HCT116 (cell line): ENCODE results near the gene CSF3R. TPM values are rescaled to one million over a fixed set of nuclear protein-coding genes. Genes with fewer than 3 reads are reported as not detected.

ENCODE experiments used
- ATAC-seq: fragments of 200-7000 bp; cut with Tn5 transposase; 2 replicates; pipeline ENCODE4 v1.9.1; 2020; ENCODE audit warnings: mild to moderate bottlenecking, moderate library complexity
- Bru-seq: library from RNA; stranded (reverse); fragments of 400-500 nt; gene quantifications from one replicate; lab custom pipeline; 2021; lab: Mats Ljungman, UMichigan
- BruChase-seq, 2 experiments: library from RNA; stranded (reverse); fragments of 400-500 nt; gene quantifications; one replicate each; lab custom pipeline; 2021; lab: Mats Ljungman, UMichigan
- BruUV-seq: library from RNA; stranded (reverse); fragments of 400-500 nt; replicated peaks from 2 replicates; lab custom pipeline; 2021; lab: Mats Ljungman, UMichigan
- CTCF ChIA-PET: fragments of 300-600 bp; sonication (Branson Sonifier 250); formaldehyde crosslinking; loops from one replicate; lab custom pipeline; 2021; ENCODE audit warnings: antibody characterized with exemption; lab: Charles Lee
- POLR2A ChIA-PET: fragments of 300-600, 350-600 bp; sonication (Branson Sonifier 250); formaldehyde crosslinking; loops from one replicate; lab custom pipeline; 2021; ENCODE audit warnings: antibody characterized with exemption; lab: Charles Lee
- RAD21 ChIA-PET, 2 experiments: fragments of 300-600 bp; sonication (Branson Sonifier 250); formaldehyde crosslinking; loops; one replicate each; lab custom pipeline; 2023; ENCODE audit warnings: low total read pairs in 2 of 2; ENCODE audit not compliant: uncharacterized antibody in 2 of 2, unreplicated experiment in 2 of 2, low non-redundant PET in 1 of 2; lab: Charles Lee
- DNase-seq: peaks from one replicate; pipeline ENCODE4 v3.0.0-alpha.2; 2010; ENCODE audit warnings: low read depth, low spot score
- H2AFZ ChIP-seq: fragments of 200-600 bp; shearing (Covaris generic), sonication (generic); 2 replicates; pipeline ENCODE4 v1.6.1; 2017; ENCODE audit warnings: low read depth, mixed run types, mixed read lengths, antibody characterized with exemption, low read length; ENCODE audit not compliant: poor library complexity, severe bottlenecking
- H3K27ac ChIP-seq: 2 replicates; pipeline ENCODE4 v1.5.1; 2012; ENCODE audit warnings: low read depth, low read length
- H3K27me3 ChIP-seq: fragments of 200-600 bp; sonication (generic); 2 replicates; pipeline ENCODE4 v1.6.1; 2016; ENCODE audit warnings: mixed run types, low read length, mixed read lengths; ENCODE audit not compliant: insufficient read depth
- H3K36me3 ChIP-seq, 2 experiments: fragments of 200-500 bp in 1 of 2; fragments of 200-600 bp in 1 of 2; sonication (Bioruptor generic) in 1 of 2; sonication (generic) in 1 of 2; 2 replicates each; pipeline versions ENCODE4 v1.5.1 to v1.6.1; 2014 to 2016; ENCODE audit warnings: low read length in 2 of 2, inconsistent platforms in 1 of 2, mixed read lengths in 1 of 2, mixed run types in 1 of 2; ENCODE audit not compliant: insufficient read depth in 2 of 2, control insufficient read depth in 1 of 2
- H3K4me1 ChIP-seq, 2 experiments: fragments of 200-600 bp in 1 of 2; sonication (generic) in 1 of 2; 2 replicates each; pipeline versions ENCODE4 v1.5.1 to v1.6.1; 2012 to 2017; ENCODE audit warnings: low read length in 2 of 2, inconsistent platforms in 1 of 2, mild to moderate bottlenecking in 1 of 2, mixed read lengths in 1 of 2, mixed run types in 1 of 2, moderate library complexity in 1 of 2; ENCODE audit not compliant: insufficient read depth in 2 of 2, control insufficient read depth in 1 of 2
- H3K4me2 ChIP-seq: fragments of 200-600 bp; sonication (generic); 2 replicates; pipeline ENCODE4 v1.6.1; 2017; ENCODE audit warnings: mixed run types, low read length, mixed read lengths
- H3K4me3 ChIP-seq, 2 experiments: fragments of 200-600 bp in 1 of 2; sonication (generic) in 1 of 2; replicated peaks in 1 of 2; 2 replicates each; pipeline ENCODE4 v1.5.1; 2011 to 2016; ENCODE audit warnings: low read length in 2 of 2, control low read depth in 1 of 2, low read depth in 1 of 2, mild to moderate bottlenecking in 1 of 2, mixed read lengths in 1 of 2, mixed run types in 1 of 2
- H3K79me2 ChIP-seq: fragments of 200-600 bp; sonication (generic); 2 replicates; pipeline ENCODE4 v1.6.1; 2017; ENCODE audit warnings: mild to moderate bottlenecking, mixed run types, low read length, moderate library complexity, mixed read lengths; ENCODE audit not compliant: insufficient read depth
- H3K9ac ChIP-seq: fragments of 200-600 bp; sonication (generic); 2 replicates; pipeline ENCODE4 v1.6.1; 2016; ENCODE audit warnings: low read length, mixed read lengths
- H3K9me2 ChIP-seq: fragments of 200-600 bp; sonication (generic), shearing (Covaris generic); 2 replicates; pipeline ENCODE4 v1.6.1; 2017; ENCODE audit warnings: mixed run types, mild to moderate bottlenecking, moderate library complexity; ENCODE audit not compliant: insufficient read depth
- H3K9me3 ChIP-seq, 2 experiments: fragments of 200-500 bp in 1 of 2; fragments of 200-600 bp in 1 of 2; sonication (Bioruptor generic) in 1 of 2; sonication (generic) in 1 of 2; 2 replicates each; pipeline ENCODE4 v1.6.1; 2014 to 2017; ENCODE audit warnings: low read length in 2 of 2, mixed read lengths in 2 of 2, inconsistent platforms in 1 of 2, low read depth in 1 of 2, mild to moderate bottlenecking in 1 of 2, mixed run types in 1 of 2, moderate library complexity in 1 of 2; ENCODE audit not compliant: control insufficient read depth in 1 of 2, insufficient read depth in 1 of 2
- H4K20me1 ChIP-seq: fragments of 200-600 bp; sonication (generic), shearing (Covaris generic); 2 replicates; pipeline ENCODE4 v1.6.1; 2017; ENCODE audit warnings: mixed run types, mild to moderate bottlenecking, moderate library complexity; ENCODE audit not compliant: insufficient read depth
- CBX3 ChIP-seq: IDR thresholded peaks from 2 replicates; pipeline ENCODE4 v1.6.1; 2012; ENCODE audit warnings: low read depth
- ELF1 ChIP-seq: IDR thresholded peaks from 2 replicates; pipeline ENCODE4 v1.6.1; 2012; ENCODE audit warnings: low read depth, borderline replicate concordance
- EZH2 ChIP-seq: fragments of 200-600 bp; sonication (generic); IDR thresholded peaks from 2 replicates; pipeline ENCODE4 v1.6.1; 2017; ENCODE audit warnings: antibody characterized with exemption, mixed run types
- EZH2phosphoT487 ChIP-seq: fragments of 200-600 bp; IDR thresholded peaks from 2 replicates; pipeline ENCODE4 v1.6.1; 2018; ENCODE audit warnings: antibody characterized with exemption, borderline replicate concordance
- FOSL1 ChIP-seq: IDR thresholded peaks from 2 replicates; pipeline ENCODE4 v1.6.1; 2012; ENCODE audit warnings: low read depth
- JUND ChIP-seq: IDR thresholded peaks from 2 replicates; pipeline ENCODE4 v1.6.1; 2012
- POLR2A ChIP-seq: IDR thresholded peaks from 2 replicates; pipeline ENCODE4 v1.7.0; 2011; ENCODE audit warnings: borderline replicate concordance; ENCODE audit not compliant: insufficient read depth, insufficient read length; ENCODE audit errors: extremely low read depth
- RAD21 ChIP-seq: IDR thresholded peaks from 2 replicates; pipeline ENCODE4 v1.6.1; 2012; ENCODE audit warnings: low read depth, mild to moderate bottlenecking
- SP1 ChIP-seq: IDR thresholded peaks from 2 replicates; pipeline ENCODE4 v1.6.1; 2012; ENCODE audit warnings: low read depth
- TCF7L2 ChIP-seq: IDR thresholded peaks from 2 replicates; pipeline ENCODE4 v1.7.0; 2011; ENCODE audit warnings: borderline replicate concordance, inconsistent platforms; ENCODE audit not compliant: insufficient read depth, insufficient read length; ENCODE audit errors: extremely low read depth
- YY1 ChIP-seq: IDR thresholded peaks from 2 replicates; pipeline ENCODE4 v1.6.1; 2011; ENCODE audit warnings: low read length, low read depth, moderate library complexity, mild to moderate bottlenecking; ENCODE audit not compliant: insufficient replicate concordance; ENCODE audit errors: extremely low read depth
- ZBTB33 ChIP-seq: IDR thresholded peaks from 2 replicates; pipeline ENCODE4 v1.6.1; 2011; ENCODE audit warnings: mild to moderate bottlenecking, low read length, moderate library complexity; ENCODE audit not compliant: insufficient replicate concordance; ENCODE audit errors: extremely low read depth
- ZFX ChIP-seq: fragments of 450-650 bp; IDR thresholded peaks from 2 replicates; pipeline ENCODE4 v1.6.1; 2017
- ZNF274 ChIP-seq: fragments of 200-500 bp; sonication (Bioruptor generic); IDR thresholded peaks from 2 replicates; pipeline ENCODE4 v1.6.1; 2014; ENCODE audit warnings: mild to moderate bottlenecking, low read depth, low read length, inconsistent platforms
- intact Hi-C: fragments of 100-400 bp; cut with micrococcal nuclease; formaldehyde crosslinking; loops from 2 replicates; pipeline ENCODE4 v1.10.0; 2022
- long read RNA-seq: library from polyadenylated mRNA; unstranded; transcript quantifications from one replicate; pipeline ENCODE4 v2.0.0, GENCODE V29; 2021; ENCODE audit not compliant: unreplicated experiment
- polyA plus RNA-seq: library from polyadenylated mRNA; unstranded; fragments of >200 nt; gene quantifications from 2 replicates; pipeline ENCODE4 v1.2.1, GENCODE V29; 2012; ENCODE audit warnings: missing spikeins
- total RNA-seq: library from RNA; stranded (reverse); gene quantifications from one replicate; pipeline ENCODE4 v1.2.1, GENCODE V29; 2021; ENCODE audit not compliant: unreplicated experiment
- TF ChIP-seq, protein P1 (sequence below): IDR thresholded peaks from 2 replicates; pipeline ENCODE4 v1.6.1; 2012

CSF3R gene
- total RNA-seq (0.32 TPM), Bru-seq, nascent RNA (percentile 1 among the genes with signal in this experiment), BruChase-seq, experiment 1, labeled RNA remaining after a 6-hour chase (not detected), BruChase-seq, experiment 2, labeled RNA remaining after a 2-hour chase (not detected)
- polyA plus RNA-seq = not detected in 2 replicates
- long read RNA-seq = 0 reads

GRCh38 chr1:36482724-36483388 lies at the start of gene CSF3R:
Gene CSF3R, minus strand, starts transcription at chr1:36482913. Its CDS starts 3,417 bp downstream, at chr1:36479496.
- CTCF ChIA-PET = no interaction called here
- H3K79me2 ChIP-seq = no peaks in the 10 kb centered on the region
- no peak within 1 kb of the TSS for H3K4me2 ChIP-seq
- no peaks in the 10 kb centered on the region for H3K36me3 ChIP-seq
- no peak within 1 kb of the TSS for H3K27ac ChIP-seq
- H3K4me3 ChIP-seq = no peak within 1 kb of the TSS
- no peak within 1 kb of the TSS for H3K9ac ChIP-seq
- no TSS peak for BruUV-seq
- no peaks in the 10 kb centered on the region for H3K9me3 ChIP-seq
- DNase-seq (no peak), ATAC-seq (no peak)
- no peak within 1 kb of the TSS for H2AFZ ChIP-seq
- H4K20me1 ChIP-seq = no peaks in the 10 kb centered on the region
- RAD21 ChIA-PET = no interaction called here
- H3K27me3 ChIP-seq = peaks cover 13% of the 10 kb centered on the region
- TF ChIP-seq SP1 (no peak), JUND (no peak), RAD21 (no peak), YY1 (no peak), FOSL1 (no peak), EZH2phosphoT487 (no peak), ZNF274 (no peak), POLR2A (no peak), CBX3 (no peak), ZFX (no peak), ZBTB33 (no peak), TCF7L2 (no peak), ELF1 (no peak), EZH2 (no peak)
- TF ChIP-seq, protein P1, sequence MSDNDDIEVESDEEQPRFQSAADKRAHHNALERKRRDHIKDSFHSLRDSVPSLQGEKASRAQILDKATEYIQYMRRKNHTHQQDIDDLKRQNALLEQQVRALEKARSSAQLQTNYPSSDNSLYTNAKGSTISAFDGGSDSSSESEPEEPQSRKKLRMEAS = no peak
- intact Hi-C loops = no loop called here
- POLR2A ChIA-PET = no interaction called here
- no peaks in the 10 kb centered on the region for H3K9me2 ChIP-seq
- no peaks in the 10 kb centered on the region for H3K4me1 ChIP-seq
